HG03460 (cell line): ENCODE data around the gene PAQR7.

Experiments used
- ATAC-seq: cut with Tn5 transposase; IDR thresholded peaks from one replicate; pipeline ENCODE4 v1.9.1; 2021; ENCODE audit not compliant: unreplicated experiment

The PAQR7 gene

GRCh38 chr1:25902462-25902861 is 27.0 kb upstream of the PAQR7 start:
- no peak for ATAC-seq

GRCh38 chr1:25900219-25900618 is 24.7 kb upstream of the PAQR7 start:
- no peak for ATAC-seq

- no peak for ATAC-seq
Measured at GRCh38 chr1:25899792-25900191, 24.3 kb upstream of the PAQR7 start.

GRCh38 chr1:25898223-25899015 is 22.9 kb upstream of the PAQR7 start:
- ATAC-seq: no peak

- ATAC-seq: no peak
Measured at GRCh38 chr1:25897754-25898153, 22.2 kb upstream of the PAQR7 start.

- ATAC-seq: no peak
Measured at GRCh38 chr1:25896266-25896665, 20.8 kb upstream of the PAQR7 start.

- peak; percentile 93 for ATAC-seq
Measured at GRCh38 chr1:25895365-25895990, 20.0 kb upstream of the PAQR7 start.

- ATAC-seq: no peak
Measured at GRCh38 chr1:25893116-25893515, 17.6 kb upstream of the PAQR7 start.

GRCh38 chr1:25891606-25892005 is 16.1 kb upstream of the PAQR7 start:
- no peak for ATAC-seq

GRCh38 chr1:25890239-25891034 is 14.9 kb upstream of the PAQR7 start:
- ATAC-seq: no peak

GRCh38 chr1:25889470-25889869 is 14.0 kb upstream of the PAQR7 start:
- ATAC-seq: no peak

- no peak for ATAC-seq
Measured at GRCh38 chr1:25888426-25888987, 13.0 kb upstream of the PAQR7 start.

GRCh38 chr1:25885602-25886001 is 10.1 kb upstream of the PAQR7 start:
- ATAC-seq: no peak

GRCh38 chr1:25881266-25881665 is 5.8 kb upstream of the PAQR7 start:
- ATAC-seq: no peak

- ATAC-seq: no peak
Measured at GRCh38 chr1:25880518-25880917, 5.0 kb upstream of the PAQR7 start.

GRCh38 chr1:25879675-25880074 is 4.2 kb upstream of the PAQR7 start:
- no peak for ATAC-seq

- no peak for ATAC-seq
Measured at GRCh38 chr1:25878690-25879089, 3.2 kb upstream of the PAQR7 start.

GRCh38 chr1:25877155-25877554 is 1.6 kb upstream of the PAQR7 start:
- ATAC-seq: no peak

GRCh38 chr1:25876693-25877077 is 1.2 kb upstream of the PAQR7 start:
- ATAC-seq: no peak

GRCh38 chr1:25875856-25876692 is 566 bp upstream of the PAQR7 start:
- ATAC-seq: no peak
